Activated CD4-positive, alpha-beta memory T cell treated with anti-CD3 and anti-CD28 coated beads for 36 hours (primary cell): ENCODE results near the gene METTL17. TPM values are rescaled to one million over a fixed set of nuclear protein-coding genes. Genes with fewer than 3 reads are reported as not detected.

ENCODE experiments used
- microRNA-seq: library from miRNA; unstranded; fragments of <30 nt; microRNA quantifications from one replicate; pipeline ENCODE4 v1.2.0, GENCODE V29; 2022; ENCODE audit warnings: borderline number of aligned reads, borderline microRNAs expressed, borderline replicate concordance
- total RNA-seq, 2 experiments: library from RNA; stranded (reverse); gene quantifications; one replicate each; pipeline ENCODE4 v1.2.3, GENCODE V29; 2021

The METTL17 gene
- total RNA-seq, 2 experiments from 2014 or later, result 74.9 to 78.9 TPM

Small RNA genes within 50 kb of the gene (microRNA-seq; reads per million reads assigned to microRNA genes)
- gene MIR6717, result not detected

Other genes with a start within 250 kb of the METTL17 start
- not detected for gene EDDM3A, start 244.1 kb upstream of the METTL17 start, total RNA-seq
- gene EDDM3B, start 221.6 kb upstream of the METTL17 start, total RNA-seq, result not detected
- gene RNASE6, start 208.7 kb upstream of the METTL17 start, total RNA-seq, result 1 to 10 TPM; 1.6 to 2.3 TPM
- not detected for gene RNASE1, start 187.1 kb upstream of the METTL17 start, total RNA-seq
- not detected for gene RNASE3, start 98.6 kb upstream of the METTL17 start, total RNA-seq
- not detected for gene RNASE2, start 34.5 kb upstream of the METTL17 start, total RNA-seq
- gene SLC39A2, start 9.3 kb downstream of the METTL17 start, total RNA-seq, result under 1 TPM in 1 of 2 experiments, not detected in 1; 0.17 TPM
- gene NDRG2, start 35.1 kb downstream of the METTL17 start, total RNA-seq, result 1 to 10 TPM; 7.7 to 9.6 TPM
- gene TPPP2, start 40.2 kb downstream of the METTL17 start, total RNA-seq, result not detected
- not detected for gene RNASE13, start 44.8 kb downstream of the METTL17 start, total RNA-seq
- not detected for gene RNASE7, start 52.4 kb downstream of the METTL17 start, total RNA-seq
- not detected for gene RNASE8, start 67.8 kb downstream of the METTL17 start, total RNA-seq
- gene ARHGEF40, start 80.3 kb downstream of the METTL17 start, total RNA-seq, result under 1 TPM; 0.33 to 0.44 TPM
- 10 to 100 TPM in 1 of 2 experiments, 1 to 10 TPM in 1; 9.9 to 10.7 TPM for gene ZNF219, start 108.7 kb downstream of the METTL17 start, total RNA-seq
- gene TMEM253, start 111.1 kb downstream of the METTL17 start, total RNA-seq, result not detected
- gene OR5AU1, start 166.1 kb downstream of the METTL17 start, total RNA-seq, result not detected